Cortex of kidney (tissue), 1 donor: ENCODE data around the gene RIPK1.
"Not testable (repeated sequence)": the region's sequence is repeated elsewhere in the genome, so short reads cannot be mapped to it uniquely, and the experiment has no call there.

Experiments used
- DNase-seq: peaks from one replicate; lab custom pipeline; 2025; lab: John Stamatoyannopoulos, UW

RIPK1 gene

GRCh38 chr6:3068329-3069214, at the start of gene RIPK1:
TSS of gene RIPK1 (plus strand) at chr6:3068494. CDS start at chr6:3076824, 8,330 bp downstream.
- DNase-seq, result peak; percentile 62

- no peak for DNase-seq
Observed at GRCh38 chr6:3019065-3019464, 49.2 kb upstream of the RIPK1 start.

GRCh38 chr6:3019749-3020320, 48.5 kb upstream of the RIPK1 start:
- no peak for DNase-seq

GRCh38 chr6:3020976-3021598, 47.2 kb upstream of the RIPK1 start:
- DNase-seq, result not testable (repeated sequence)

- DNase-seq, result no peak
Observed at GRCh38 chr6:3022765-3023662, 45.3 kb upstream of the RIPK1 start.

- DNase-seq, result no peak
Observed at GRCh38 chr6:3023663-3024483, 44.4 kb upstream of the RIPK1 start.

- DNase-seq, result no peak
Observed at GRCh38 chr6:3026791-3027626, 41.3 kb upstream of the RIPK1 start.

GRCh38 chr6:3028156-3028555, 40.1 kb upstream of the RIPK1 start:
- not testable (repeated sequence) for DNase-seq

- no peak for DNase-seq
Observed at GRCh38 chr6:3031857-3032640, 36.2 kb upstream of the RIPK1 start.

GRCh38 chr6:3032986-3033385, 35.3 kb upstream of the RIPK1 start:
- DNase-seq, result no peak

- no peak for DNase-seq
Observed at GRCh38 chr6:3033652-3034051, 34.6 kb upstream of the RIPK1 start.

GRCh38 chr6:3035397-3035796, 32.9 kb upstream of the RIPK1 start:
- DNase-seq, result no peak

GRCh38 chr6:3036861-3037637, 31.2 kb upstream of the RIPK1 start:
- DNase-seq, result no peak

GRCh38 chr6:3037638-3038365, 30.5 kb upstream of the RIPK1 start:
- DNase-seq, result no peak

GRCh38 chr6:3039384-3039783, 28.9 kb upstream of the RIPK1 start:
- DNase-seq, result no peak

GRCh38 chr6:3041147-3041546, 27.1 kb upstream of the RIPK1 start:
- DNase-seq, result no peak

- no peak for DNase-seq
Observed at GRCh38 chr6:3041606-3042005, 26.7 kb upstream of the RIPK1 start.

GRCh38 chr6:3045369-3045768, 22.9 kb upstream of the RIPK1 start:
- no peak for DNase-seq
